ENCODE measurements around the gene HSPG2. TPM values are rescaled to one million over a fixed set of nuclear protein-coding genes. Genes with fewer than 3 reads are reported as not detected.

Gene HSPG2
- total and polyA plus RNA-seq, 10 of the 15 experiments (the other 5 are each of a cell fraction or from before 2014, with no cell fraction given), result 0.30 to 3.4 (median 0.73) TPM; not detected in 2

- TF ChIP-seq, protein P1, sequence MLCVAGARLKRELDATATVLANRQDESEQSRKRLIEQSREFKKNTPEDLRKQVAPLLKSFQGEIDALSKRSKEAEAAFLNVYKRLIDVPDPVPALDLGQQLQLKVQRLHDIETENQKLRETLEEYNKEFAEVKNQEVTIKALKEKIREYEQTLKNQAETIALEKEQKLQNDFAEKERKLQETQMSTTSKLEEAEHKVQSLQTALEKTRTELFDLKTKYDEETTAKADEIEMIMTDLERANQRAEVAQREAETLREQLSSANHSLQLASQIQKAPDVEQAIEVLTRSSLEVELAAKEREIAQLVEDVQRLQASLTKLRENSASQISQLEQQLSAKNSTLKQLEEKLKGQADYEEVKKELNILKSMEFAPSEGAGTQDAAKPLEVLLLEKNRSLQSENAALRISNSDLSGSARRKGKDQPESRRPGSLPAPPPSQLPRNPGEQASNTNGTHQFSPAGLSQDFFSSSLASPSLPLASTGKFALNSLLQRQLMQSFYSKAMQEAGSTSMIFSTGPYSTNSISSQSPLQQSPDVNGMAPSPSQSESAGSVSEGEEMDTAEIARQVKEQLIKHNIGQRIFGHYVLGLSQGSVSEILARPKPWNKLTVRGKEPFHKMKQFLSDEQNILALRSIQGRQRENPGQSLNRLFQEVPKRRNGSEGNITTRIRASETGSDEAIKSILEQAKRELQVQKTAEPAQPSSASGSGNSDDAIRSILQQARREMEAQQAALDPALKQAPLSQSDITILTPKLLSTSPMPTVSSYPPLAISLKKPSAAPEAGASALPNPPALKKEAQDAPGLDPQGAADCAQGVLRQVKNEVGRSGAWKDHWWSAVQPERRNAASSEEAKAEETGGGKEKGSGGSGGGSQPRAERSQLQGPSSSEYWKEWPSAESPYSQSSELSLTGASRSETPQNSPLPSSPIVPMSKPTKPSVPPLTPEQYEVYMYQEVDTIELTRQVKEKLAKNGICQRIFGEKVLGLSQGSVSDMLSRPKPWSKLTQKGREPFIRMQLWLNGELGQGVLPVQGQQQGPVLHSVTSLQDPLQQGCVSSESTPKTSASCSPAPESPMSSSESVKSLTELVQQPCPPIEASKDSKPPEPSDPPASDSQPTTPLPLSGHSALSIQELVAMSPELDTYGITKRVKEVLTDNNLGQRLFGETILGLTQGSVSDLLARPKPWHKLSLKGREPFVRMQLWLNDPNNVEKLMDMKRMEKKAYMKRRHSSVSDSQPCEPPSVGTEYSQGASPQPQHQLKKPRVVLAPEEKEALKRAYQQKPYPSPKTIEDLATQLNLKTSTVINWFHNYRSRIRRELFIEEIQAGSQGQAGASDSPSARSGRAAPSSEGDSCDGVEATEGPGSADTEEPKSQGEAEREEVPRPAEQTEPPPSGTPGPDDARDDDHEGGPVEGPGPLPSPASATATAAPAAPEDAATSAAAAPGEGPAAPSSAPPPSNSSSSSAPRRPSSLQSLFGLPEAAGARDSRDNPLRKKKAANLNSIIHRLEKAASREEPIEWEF (IDR thresholded peaks at IDR 0.05; ENCODE audit: insufficient replicate concordance, low read depth, low read length), result no peak
- TF ChIP-seq JUNB (IDR thresholded peaks at IDR 0.05) (no peak), ZNF217 (IDR thresholded peaks at IDR 0.05) (no peak), ATF7 (IDR thresholded peaks at IDR 0.05; ENCODE audit: low read depth) (no peak)
Measured at GRCh38 chr1:21930080-21930571, 7.0 kb downstream of the HSPG2 start (continued).

- BruUV-seq (replicated peaks), result no TSS peak
- Histone ChIP-seq H4K20me1 (ENCODE audit: control insufficient read depth, insufficient read depth) (no peaks in the 10 kb centered on the region), H3K27me3 (replicated peaks in 1 of 2; ENCODE audit: control insufficient read depth in 2 of 2, insufficient read depth in 2 of 2, low read length in 1 of 2) (no peaks in the 10 kb centered on the region), H2AFZ (ENCODE audit: control insufficient read depth, low read depth, low read length) (no peak overlapping the region), H3K4me1 (ENCODE audit: control insufficient read depth, insufficient read depth, low read length) (no peaks in the 10 kb centered on the region), H3K36me3 (ENCODE audit: control insufficient read depth in 2 of 2, insufficient read depth in 2 of 2, low read length in 1 of 2) (no peaks in the 10 kb centered on the region), H3K9ac (ENCODE audit: control insufficient read depth, insufficient read depth, low read length) (no peak overlapping the region), H3K79me2 (ENCODE audit: control insufficient read depth, insufficient read depth, low read length) (no peaks in the 10 kb centered on the region), H3K4me3 (no peak overlapping the region), H3K4me2 (ENCODE audit: control insufficient read depth, insufficient read depth) (no peak overlapping the region), H3K9me3 (replicated peaks; ENCODE audit: control insufficient read depth, insufficient read depth, low read length) (no peaks in the 10 kb centered on the region), H3K27ac (ENCODE audit: control insufficient read depth, insufficient read depth) (no peak overlapping the region)
- POLR2A ChIA-PET, result no interaction called here
- WGBS (ENCODE audit: insufficient coverage, insufficient replicate concordance, low lambda C conversion rate, missing lambda C conversion rate), result 64% methylated on average over 12 of the region's 12 CpGs
- intact Hi-C loops (cut with micrococcal nuclease; ENCODE audit: unreplicated experiment), result no loop called here
- in situ Hi-C loops (cut with MboI), result no loop called here
- SMC1A ChIA-PET (ENCODE audit: uncharacterized antibody, unreplicated experiment), result no interaction called here
- RAD21 ChIA-PET (ENCODE audit: unreplicated experiment), result no interaction called here
- ATAC-seq (no peak), DNase-seq (ENCODE audit: low read depth, low spot score) (no peak), FAIRE-seq (no peak)
- CTCF ChIA-PET, result no interaction called here
- TF ChIP-seq CBX3 (IDR thresholded peaks at IDR 0.05; ENCODE audit: borderline replicate concordance, low read depth), result no peak
- no peak for TF ChIP-seq NFYB (IDR thresholded peaks at IDR 0.05; ENCODE audit: insufficient read depth, low read depth, low read length)
- no peak for TF ChIP-seq WRNIP1 (IDR thresholded peaks at IDR 0.05; ENCODE audit: borderline replicate concordance, low read depth, low read length)
- no peak for TF ChIP-seq ZNF622 (IDR thresholded peaks at IDR 0.05)
- TF ChIP-seq CHD2 (IDR thresholded peaks at IDR 0.05; ENCODE audit: borderline replicate concordance, low read depth, low read length), result no peak
- TF ChIP-seq PAX5 (IDR thresholded peaks at IDR 0.05; ENCODE audit: borderline replicate concordance, low read depth, low read length), result no peak
- no peak for TF ChIP-seq ZNF207 (IDR thresholded peaks at IDR 0.05; ENCODE audit: borderline replicate concordance)
- TF ChIP-seq ASH2L (IDR thresholded peaks at IDR 0.05; ENCODE audit: borderline replicate concordance, low read depth), result no peak
- TF ChIP-seq, protein P2, sequence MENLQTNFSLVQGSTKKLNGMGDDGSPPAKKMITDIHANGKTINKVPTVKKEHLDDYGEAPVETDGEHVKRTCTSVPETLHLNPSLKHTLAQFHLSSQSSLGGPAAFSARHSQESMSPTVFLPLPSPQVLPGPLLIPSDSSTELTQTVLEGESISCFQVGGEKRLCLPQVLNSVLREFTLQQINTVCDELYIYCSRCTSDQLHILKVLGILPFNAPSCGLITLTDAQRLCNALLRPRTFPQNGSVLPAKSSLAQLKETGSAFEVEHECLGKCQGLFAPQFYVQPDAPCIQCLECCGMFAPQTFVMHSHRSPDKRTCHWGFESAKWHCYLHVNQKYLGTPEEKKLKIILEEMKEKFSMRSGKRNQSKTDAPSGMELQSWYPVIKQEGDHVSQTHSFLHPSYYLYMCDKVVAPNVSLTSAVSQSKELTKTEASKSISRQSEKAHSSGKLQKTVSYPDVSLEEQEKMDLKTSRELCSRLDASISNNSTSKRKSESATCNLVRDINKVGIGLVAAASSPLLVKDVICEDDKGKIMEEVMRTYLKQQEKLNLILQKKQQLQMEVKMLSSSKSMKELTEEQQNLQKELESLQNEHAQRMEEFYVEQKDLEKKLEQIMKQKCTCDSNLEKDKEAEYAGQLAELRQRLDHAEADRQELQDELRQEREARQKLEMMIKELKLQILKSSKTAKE (IDR thresholded peaks at IDR 0.05; ENCODE audit: low read depth, poor library complexity, severe bottlenecking), result no peak
- no peak for TF ChIP-seq ZNF274 (IDR thresholded peaks at IDR 0.05; ENCODE audit: insufficient read depth, insufficient read length)
Measured at GRCh38 chr1:21927533-21928237, 9.4 kb downstream of the HSPG2 start.

Data from GM12878 (cell line).